Measurements from ENCODE around the gene KIF7. TPM values are rescaled to one million over a fixed set of nuclear protein-coding genes. Genes with fewer than 3 reads are reported as not detected.

The KIF7 gene
- total and polyA plus RNA-seq, 8 donors = 1.7 to 13.9 (median 3.0) TPM; not detected in 1

- TF ChIP-seq POLR2A (IDR thresholded peaks at IDR 0.05) (no peak), EP300 (IDR thresholded peaks at IDR 0.05) (no peak), CTCF (IDR thresholded peaks at IDR 0.05) (no peak), POLR2AphosphoS5 (IDR thresholded peaks at IDR 0.05) (no peak)
- 92 to 95% (median 94%) methylated on average over 12 to 15 of the region's 15 CpGs for WGBS, 5 donors
- H3K36me3 ChIP-seq = no peaks in the 10 kb centered on the region
- H3K27me3 ChIP-seq = peaks cover 0 to 9% (median 0%) of the 10 kb centered on the region in 3 donors
- H3K4me1 ChIP-seq = peaks cover 6 to 18% (median 11%) of the 10 kb centered on the region in 4 donors
- no peak overlapping the region for H3K4me3 ChIP-seq
- intact Hi-C loops (cut with DNase I; ENCODE audit: low total_unique reads) = no loop called here
- no peak for DNase-seq
- no peak overlapping the region for H3K27ac ChIP-seq
- no peaks in the 10 kb centered on the region for H3K9me3 ChIP-seq
Measured at GRCh38 chr15:89669941-89670340, 14.7 kb upstream of the KIF7 start.

GRCh38 chr15:89669309-89669865 is 14.1 kb upstream of the KIF7 start:
- 76 to 84% (median 82%) methylated on average over 7 to 9 of the region's 9 CpGs for WGBS, 5 donors
- Histone ChIP-seq H3K4me1 (peaks cover 6 to 24% (median 16%) of the 10 kb centered on the region in 4 donors), H3K27ac (no peak overlapping the region), H3K36me3 (no peaks in the 10 kb centered on the region), H3K4me3 (no peak overlapping the region), H3K9me3 (no peaks in the 10 kb centered on the region), H3K27me3 (peaks cover 0 to 9% (median 0%) of the 10 kb centered on the region in 3 donors)
- intact Hi-C loops (cut with DNase I; ENCODE audit: low total_unique reads) = no loop called here
- TF ChIP-seq POLR2AphosphoS5 (IDR thresholded peaks at IDR 0.05) (no peak), EP300 (IDR thresholded peaks at IDR 0.05) (no peak), POLR2A (IDR thresholded peaks at IDR 0.05) (no peak), CTCF (IDR thresholded peaks at IDR 0.05) (no peak)
- no peak for DNase-seq

- WGBS, 5 donors = 96 to 99% (median 96%) methylated on average over 3 of the region's 3 CpGs
- intact Hi-C loops (cut with DNase I; ENCODE audit: low total_unique reads) = no loop called here
- no peak overlapping the region for H3K27ac ChIP-seq
- H3K27me3 ChIP-seq = peaks cover 0 to 9% (median 0%) of the 10 kb centered on the region in 3 donors
- no peaks in the 10 kb centered on the region for H3K9me3 ChIP-seq
- H3K4me3 ChIP-seq = no peak overlapping the region
- H3K36me3 ChIP-seq = no peaks in the 10 kb centered on the region
- TF ChIP-seq POLR2AphosphoS5 (IDR thresholded peaks at IDR 0.05) (no peak), EP300 (IDR thresholded peaks at IDR 0.05) (no peak), CTCF (IDR thresholded peaks at IDR 0.05) (no peak), POLR2A (IDR thresholded peaks at IDR 0.05) (no peak)
- peaks cover 8 to 24% (median 17%) of the 10 kb centered on the region in 4 donors for H3K4me1 ChIP-seq
- DNase-seq = no peak
Measured at GRCh38 chr15:89668171-89668570, 12.9 kb upstream of the KIF7 start.

GRCh38 chr15:89667706-89667960 is 12.4 kb upstream of the KIF7 start:
- no peaks in the 10 kb centered on the region for H3K9me3 ChIP-seq
- WGBS, 5 donors = 94 to 97% (median 97%) methylated on average over 6 to 7 of the region's 7 CpGs
- H3K4me1 ChIP-seq = peaks cover 13 to 27% (median 20%) of the 10 kb centered on the region in 4 donors
- no peaks in the 10 kb centered on the region for H3K36me3 ChIP-seq
- H3K27ac ChIP-seq = no peak overlapping the region
- TF ChIP-seq CTCF (IDR thresholded peaks at IDR 0.05) = no peak
- TF ChIP-seq EP300 (IDR thresholded peaks at IDR 0.05) = no peak
- TF ChIP-seq POLR2AphosphoS5 (IDR thresholded peaks at IDR 0.05) = no peak
- intact Hi-C loops (cut with DNase I; ENCODE audit: low total_unique reads) = no loop called here
- DNase-seq = no peak
- peaks cover 0 to 9% (median 0%) of the 10 kb centered on the region in 3 donors for H3K27me3 ChIP-seq
- H3K4me3 ChIP-seq = no peak overlapping the region

All from stomach (tissue), 9 donors.